NCI-H146 treated with DMSO at 0.1 percent for 48 hours (cell line): Measurements from ENCODE around the gene GSE1.

Experiments used
- DNase-seq: peaks from one replicate; lab custom pipeline; 2025; ENCODE audit not compliant: unreplicated experiment; lab: John Stamatoyannopoulos, UW

GSE1 gene

DNA sequence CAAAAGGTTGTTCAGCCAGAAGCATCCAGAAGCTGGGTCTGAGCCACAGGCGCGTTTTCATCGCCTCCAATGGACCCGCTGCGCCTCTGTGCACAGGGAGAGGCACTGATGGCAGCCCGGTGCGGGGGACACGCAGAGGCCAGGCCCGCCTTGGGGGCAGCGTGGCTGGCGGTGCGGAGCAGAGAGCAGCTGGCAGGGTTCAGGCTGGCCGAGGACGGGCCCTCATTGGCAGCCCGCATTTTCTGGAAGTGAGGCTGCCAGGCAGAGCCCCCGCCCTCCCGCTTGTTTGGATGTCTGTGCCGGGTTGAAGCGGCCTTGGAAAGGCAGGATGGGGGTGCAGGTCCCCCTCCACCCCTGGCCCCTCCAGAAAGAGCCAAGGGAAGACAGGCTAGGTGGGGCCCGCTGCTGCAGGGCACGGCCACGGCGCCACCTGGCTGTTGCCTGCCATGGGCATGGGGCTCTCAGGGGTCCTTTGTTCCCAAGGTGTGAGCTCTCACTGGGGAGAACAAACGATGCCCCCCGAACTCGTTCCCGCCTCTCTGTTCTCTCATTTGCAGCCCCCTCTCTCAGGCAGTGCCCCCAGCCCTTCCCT lies 18.8 kb downstream of the GSE1 start:
- no peak for DNase-seq

DNA sequence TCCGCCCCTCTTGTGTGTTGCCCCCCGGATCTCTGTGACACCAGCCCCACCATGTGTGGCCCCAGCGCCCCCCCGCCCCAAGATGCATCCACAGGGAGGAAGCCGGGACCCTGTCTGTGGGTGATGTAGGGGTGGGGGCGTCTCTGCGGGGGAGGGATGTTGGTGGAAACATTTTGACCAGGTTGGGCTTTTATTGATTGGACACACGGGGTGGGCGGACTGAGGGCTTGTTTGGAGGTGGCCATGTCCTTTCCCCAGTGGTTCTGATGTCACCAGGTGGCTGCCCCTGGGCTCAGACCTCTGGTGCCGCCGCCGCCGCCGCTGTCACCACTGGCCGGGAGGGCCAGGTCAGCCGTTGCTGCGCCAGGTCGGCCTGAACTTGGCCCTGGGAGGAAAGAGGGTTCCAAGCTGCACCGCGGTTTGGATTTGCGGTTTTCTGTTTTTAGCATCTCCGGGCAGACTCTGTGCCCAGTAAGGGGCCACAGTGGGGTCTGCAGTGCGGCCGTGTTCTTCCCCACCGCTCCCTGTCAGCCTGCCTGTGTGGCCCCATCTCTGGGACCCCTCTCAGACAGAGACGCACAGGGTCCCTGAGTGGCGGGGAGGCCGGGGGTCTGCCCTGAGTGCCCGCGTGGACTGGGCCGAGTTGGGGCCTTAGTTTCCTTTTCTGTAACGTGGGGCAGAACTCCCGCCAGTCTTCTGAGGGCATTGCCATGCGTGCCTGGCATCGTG lies 19.8 kb downstream of the GSE1 start:
- no peak for DNase-seq

GRCh38 chr16:85633438-85633743 lies 20.3 kb downstream of the GSE1 start:
- DNase-seq = no peak

- no peak for DNase-seq
Observed at GRCh38 chr16:85633888-85634287, 20.8 kb downstream of the GSE1 start.

GRCh38 chr16:85634747-85635544 lies 21.8 kb downstream of the GSE1 start:
- no peak for DNase-seq

- DNase-seq = no peak
Observed at GRCh38 chr16:85635545-85636140, 22.5 kb downstream of the GSE1 start.

DNA sequence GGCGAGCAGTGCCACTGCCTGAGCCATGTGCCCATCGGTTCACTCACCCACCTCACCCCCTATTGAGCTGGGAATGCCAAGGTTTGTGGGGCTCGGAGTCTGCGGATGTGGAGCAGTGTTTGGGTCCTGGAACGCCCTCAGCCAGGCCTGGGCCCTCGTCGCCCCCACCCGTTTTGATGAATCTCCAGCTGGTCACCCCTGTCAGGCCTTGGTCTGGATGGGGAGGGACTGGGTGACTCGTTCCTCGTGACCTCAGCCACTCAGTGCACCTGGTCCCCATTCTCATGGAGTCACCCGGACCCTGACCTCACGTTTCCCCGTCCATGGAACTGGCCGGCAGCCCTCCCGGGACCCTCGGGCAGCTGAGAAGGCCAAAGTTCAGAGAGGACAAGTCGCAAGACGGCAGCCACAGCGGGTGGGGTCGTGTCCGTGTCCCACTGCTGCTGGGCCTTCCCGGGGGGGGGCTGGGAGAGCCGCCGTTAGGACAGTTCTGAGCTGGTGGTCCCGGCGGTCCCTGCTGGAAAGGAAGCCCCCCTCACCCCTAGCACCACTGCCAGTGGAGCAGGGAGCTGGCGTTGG lies 23.2 kb downstream of the GSE1 start:
- no peak for DNase-seq

GRCh38 chr16:85637061-85637807 lies 24.1 kb downstream of the GSE1 start:
- no peak for DNase-seq

DNA sequence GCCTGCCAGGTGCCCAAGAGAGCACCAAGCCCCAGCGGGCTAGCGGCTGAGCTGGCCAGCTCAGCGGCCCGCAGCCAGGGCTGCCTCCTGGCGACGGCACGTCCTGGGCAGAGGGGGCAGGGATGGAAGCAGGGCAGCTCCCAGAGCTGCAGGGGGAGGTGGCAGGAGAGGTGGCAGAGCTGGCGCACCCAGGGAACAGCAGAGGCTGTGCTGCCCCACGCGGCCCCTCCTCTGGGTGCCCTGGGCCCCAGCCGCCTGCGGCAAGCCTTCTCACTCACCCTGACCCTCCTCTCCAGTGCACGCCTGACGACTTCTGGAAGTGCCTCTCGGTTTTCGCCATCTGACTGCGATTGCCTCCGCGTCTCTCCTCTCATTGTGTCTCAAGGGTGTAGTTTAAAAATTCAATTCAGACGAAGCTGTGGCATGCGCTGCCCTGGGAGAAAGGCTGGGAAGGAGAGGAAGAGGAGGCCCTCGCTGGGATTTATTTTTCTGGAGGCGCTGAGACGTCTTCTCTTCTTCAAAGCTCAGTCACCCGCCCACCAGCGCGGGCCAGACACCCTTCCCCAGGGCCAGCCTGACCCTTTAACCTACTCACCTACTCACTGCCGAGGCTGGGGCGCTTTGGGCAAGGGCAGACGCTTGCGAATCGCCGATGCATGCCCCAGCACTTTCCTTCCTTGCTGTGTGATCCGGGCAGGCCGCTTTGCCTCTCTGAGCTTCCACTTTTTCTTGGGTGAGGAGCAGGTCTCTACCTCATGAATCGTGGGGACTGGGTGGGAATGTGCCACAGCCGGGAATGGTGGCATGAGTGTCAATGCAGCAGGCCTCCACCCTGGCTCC lies 24.9 kb downstream of the GSE1 start:
- no peak for DNase-seq

- no peak for DNase-seq
Observed at GRCh38 chr16:85638695-85639409, 25.7 kb downstream of the GSE1 start.

- no peak for DNase-seq
Observed at GRCh38 chr16:85639529-85640253, 26.6 kb downstream of the GSE1 start.

- no peak for DNase-seq
Observed at GRCh38 chr16:85640254-85640558, 27.1 kb downstream of the GSE1 start.

DNA sequence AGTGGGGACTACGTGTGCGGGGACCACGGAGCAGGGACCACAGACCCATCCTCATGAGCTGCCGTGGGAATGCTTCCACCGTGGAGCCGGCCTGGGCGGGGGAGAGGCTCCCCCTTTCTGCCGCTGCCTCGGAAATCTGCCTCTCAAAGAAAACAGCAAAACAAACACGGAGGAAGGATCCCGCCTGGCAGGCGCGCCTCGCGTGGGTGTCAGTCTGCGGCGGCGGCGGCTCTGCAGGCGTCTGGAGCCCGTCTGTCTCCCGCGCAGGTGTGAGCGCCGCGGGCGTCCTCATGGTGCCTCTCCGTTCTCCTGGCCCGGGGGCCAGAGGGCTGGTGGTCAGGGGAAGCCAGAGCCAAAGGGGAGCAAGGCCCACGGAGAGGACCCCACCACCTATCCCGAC lies 27.5 kb downstream of the GSE1 start:
- DNase-seq = no peak

- no peak for DNase-seq
Observed at GRCh38 chr16:85641305-85641704, 28.2 kb downstream of the GSE1 start.

GRCh38 chr16:85641776-85642176 lies 28.7 kb downstream of the GSE1 start:
- no peak for DNase-seq

GRCh38 chr16:85642762-85643358 lies 29.7 kb downstream of the GSE1 start:
- DNase-seq = no peak

- no peak for DNase-seq
Observed at GRCh38 chr16:85643631-85644030, 30.5 kb downstream of the GSE1 start.

GRCh38 chr16:85644093-85644712 lies 31.1 kb downstream of the GSE1 start:
- no peak for DNase-seq
